GM13976 (cell line): ENCODE measurements around the gene SEMA5A.

Source experiments
- DNase-seq: peaks from one replicate; pipeline ENCODE4 v3.0.0; 2012; ENCODE audit warnings: low spot score
- CTCF ChIP-seq: IDR thresholded peaks from 2 replicates; pipeline ENCODE4 v1.5.1; 2012; ENCODE audit warnings: borderline replicate concordance, mild to moderate bottlenecking; ENCODE audit not compliant: insufficient read depth; ENCODE audit errors: extremely low read depth, missing control alignments, control extremely low read depth
- in situ Hi-C: fragments of 300-500 bp; cut with MboI; formaldehyde crosslinking; loops from one replicate; pipeline ENCODE4 v1.12.0; 2022; ENCODE audit warnings: low sequenced_read_pairs, mixed read lengths, inconsistent platforms; ENCODE audit not compliant: unreplicated experiment

The SEMA5A gene

DNA sequence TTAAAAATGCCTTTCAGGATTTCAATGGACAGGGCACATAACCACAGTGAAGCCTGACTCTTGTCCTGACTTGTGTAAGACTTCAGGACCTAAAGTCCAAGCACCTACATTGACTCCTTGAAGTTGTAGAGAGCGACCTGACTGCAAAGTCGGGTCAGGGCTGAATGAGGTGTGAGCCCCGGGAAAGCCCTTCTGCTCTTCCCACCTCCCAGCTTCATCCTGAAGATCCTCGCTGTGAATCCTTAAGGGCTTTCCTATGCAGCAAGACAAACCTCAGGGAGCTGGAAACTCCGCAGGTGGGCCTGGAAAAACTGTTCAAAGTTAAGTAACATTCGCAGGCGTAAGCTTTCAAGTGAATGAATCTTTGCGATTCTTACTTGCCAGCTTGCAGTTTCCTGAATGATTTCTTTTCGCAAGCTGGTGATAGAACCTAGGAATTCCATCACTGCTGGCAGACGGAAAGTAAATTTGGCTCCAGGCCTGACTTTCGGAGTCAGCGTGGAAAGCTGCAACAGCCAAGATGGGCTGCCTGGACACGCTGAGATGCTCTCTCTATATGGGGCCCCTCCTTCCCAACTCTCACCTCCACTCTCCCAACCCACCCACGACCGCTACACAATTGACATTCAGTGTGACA lies 10.9 kb downstream of the SEMA5A start:
- in situ Hi-C loops: no loop called here
- DNase-seq: no peak
- TF ChIP-seq CTCF: no peak

DNA sequence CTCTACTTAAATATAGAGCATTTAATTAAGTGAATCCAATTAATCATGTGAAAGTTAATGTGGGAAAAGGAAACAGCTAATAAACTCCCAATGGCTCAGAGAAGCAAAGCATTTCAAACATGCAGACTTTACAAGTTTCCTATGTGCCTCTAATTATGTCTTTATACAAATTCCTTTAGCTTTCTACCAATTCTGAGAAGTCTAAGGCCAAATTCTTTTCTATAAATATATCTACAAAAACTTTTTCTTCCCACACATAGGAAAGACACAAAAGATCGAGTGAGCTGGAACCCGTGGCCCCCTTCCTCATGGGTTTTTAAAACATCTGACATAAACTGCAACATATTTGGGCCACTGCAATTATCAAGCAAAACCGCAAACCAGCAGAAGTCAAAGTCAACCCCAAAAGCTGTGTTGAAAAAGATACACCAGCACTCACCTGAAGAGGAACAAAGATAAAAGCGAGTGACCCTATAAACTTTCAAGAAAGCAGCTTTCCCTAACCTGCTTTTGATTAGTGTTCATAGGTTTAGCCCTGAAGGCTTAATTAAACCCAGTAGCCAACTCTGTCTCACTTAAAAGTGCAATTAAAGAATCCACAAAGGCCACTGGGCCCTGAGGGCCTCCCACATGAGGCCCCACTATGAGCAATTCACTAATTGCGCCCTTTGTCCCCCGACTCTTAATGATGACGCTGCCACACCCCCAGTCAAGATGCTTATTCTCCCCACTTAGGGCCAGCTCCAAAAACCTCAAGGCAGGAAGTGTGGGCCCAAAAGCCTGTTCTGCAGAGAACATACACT lies 12.1 kb downstream of the SEMA5A start:
- no peak for DNase-seq
- in situ Hi-C loops: no loop called here
- TF ChIP-seq CTCF: no peak

DNA sequence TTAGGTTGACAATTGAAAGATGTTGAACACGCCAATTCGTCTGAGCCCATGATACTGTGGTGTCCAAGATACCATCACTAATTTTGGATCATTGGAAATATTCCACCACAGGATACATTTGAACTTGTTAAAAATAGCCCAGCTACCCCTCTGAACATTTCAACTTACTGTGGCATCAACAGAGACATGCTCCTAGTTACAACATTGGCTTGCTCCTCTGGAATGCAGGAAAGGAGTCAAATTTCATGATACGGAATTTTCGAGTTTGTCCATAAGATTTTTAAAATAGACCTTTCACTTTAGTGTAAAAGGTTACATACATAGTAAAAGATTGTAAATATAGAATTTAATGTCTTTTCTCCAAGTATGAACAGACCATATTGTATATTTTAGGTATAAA lies 12.8 kb downstream of the SEMA5A start:
- DNase-seq: no peak
- in situ Hi-C loops: no loop called here
- TF ChIP-seq CTCF: no peak

DNA sequence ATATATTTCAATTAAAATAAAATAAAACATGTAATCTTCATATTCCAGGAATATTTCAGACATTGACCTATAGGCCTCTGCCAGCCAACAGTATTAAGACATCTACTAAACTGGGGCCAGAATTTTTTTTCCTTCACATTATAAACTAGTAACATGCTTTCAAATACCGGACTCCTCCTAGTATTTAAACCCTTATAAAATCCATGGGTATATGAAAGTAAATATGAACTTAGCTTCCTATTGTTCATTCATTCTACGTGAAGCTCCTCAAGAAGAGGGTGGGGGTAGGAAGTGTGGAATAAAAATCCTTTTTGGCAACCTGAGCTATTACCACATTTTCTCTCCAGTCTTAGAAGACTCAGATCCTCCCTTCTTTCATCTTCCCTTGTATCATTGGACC lies 16.4 kb downstream of the SEMA5A start:
- TF ChIP-seq CTCF: no peak
- in situ Hi-C loops: no loop called here
- DNase-seq: no peak

DNA sequence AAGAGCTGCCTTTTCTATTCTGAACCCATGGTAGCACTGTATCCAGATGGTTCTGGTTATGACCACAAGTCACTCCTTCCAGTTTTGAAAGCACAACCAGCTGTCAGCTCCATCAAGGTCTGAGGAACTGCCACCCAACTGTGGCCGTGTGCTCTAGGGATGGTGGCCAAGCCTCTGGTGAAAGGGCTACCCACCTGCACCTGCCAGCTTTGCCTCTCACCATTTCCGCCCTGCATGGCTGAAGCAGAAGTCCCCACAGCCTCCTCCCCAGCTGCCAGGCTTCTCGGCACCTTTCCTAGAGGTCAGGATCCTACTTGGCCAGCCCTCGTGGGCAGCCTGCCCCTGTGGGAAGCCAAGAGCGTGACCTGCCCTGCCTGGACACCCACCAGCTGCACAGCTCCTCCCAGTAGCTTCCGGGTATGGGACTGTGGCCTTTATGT lies 16.8 kb downstream of the SEMA5A start:
- no peak for TF ChIP-seq CTCF
- no peak for DNase-seq
- in situ Hi-C loops: no loop called here

GRCh38 chr5:9524941-9525340 lies 20.9 kb downstream of the SEMA5A start:
- in situ Hi-C loops: no loop called here
- no peak for TF ChIP-seq CTCF
- no peak for DNase-seq
